ENCODE data around the gene APOL6.
A peak's percentile ranks its signal among the peaks of the same experiment; 100 is the strongest.

- TF ChIP-seq POLR2A (IDR thresholded peaks at IDR 0.05; ENCODE audit: low read depth, low read length), result no peak
- TF ChIP-seq CTCF (conservative IDR thresholded peaks at IDR 0.05; ENCODE audit: low read depth, low read length), result no peak
- TF ChIP-seq RFX5 (IDR thresholded peaks at IDR 0.05; ENCODE audit: low read depth, low read length), result no peak
- TF ChIP-seq FOS (IDR thresholded peaks at IDR 0.05; ENCODE audit: low read depth, low read length), result no peak
- TF ChIP-seq SMC3 (IDR thresholded peaks at IDR 0.05; ENCODE audit: low read depth, low read length), result no peak
- TF ChIP-seq NFE2L2 (IDR thresholded peaks at IDR 0.05; ENCODE audit: low read depth, low read length), result no peak
- no peak for TF ChIP-seq BHLHE40 (IDR thresholded peaks at IDR 0.05; ENCODE audit: low read depth, low read length)
- TF ChIP-seq RAD21 (IDR thresholded peaks at IDR 0.05; ENCODE audit: low read length), result no peak
- TF ChIP-seq RCOR1 (IDR thresholded peaks at IDR 0.05; ENCODE audit: insufficient replicate concordance, low read length), result no peak
- TF ChIP-seq USF2 (IDR thresholded peaks at IDR 0.05; ENCODE audit: low read depth, low read length), result peak; percentile 37; the same call in 1 of the 2 replicates
- no peak for TF ChIP-seq ELK1 (IDR thresholded peaks at IDR 0.05; ENCODE audit: borderline replicate concordance, low read depth, low read length)
- TF ChIP-seq MAFK (IDR thresholded peaks at IDR 0.05; ENCODE audit: low read depth, low read length), result no peak
- TF ChIP-seq CHD1 (IDR thresholded peaks at IDR 0.05; ENCODE audit: low read depth, low read length), result no peak
Observed at GRCh38 chr22:35688913-35689675, 40.8 kb downstream of the APOL6 start.
